ENCODE results near the gene PPP1CA.
A peak's percentile ranks its signal among the peaks of the same experiment; 100 is the strongest.

PPP1CA gene

DNA sequence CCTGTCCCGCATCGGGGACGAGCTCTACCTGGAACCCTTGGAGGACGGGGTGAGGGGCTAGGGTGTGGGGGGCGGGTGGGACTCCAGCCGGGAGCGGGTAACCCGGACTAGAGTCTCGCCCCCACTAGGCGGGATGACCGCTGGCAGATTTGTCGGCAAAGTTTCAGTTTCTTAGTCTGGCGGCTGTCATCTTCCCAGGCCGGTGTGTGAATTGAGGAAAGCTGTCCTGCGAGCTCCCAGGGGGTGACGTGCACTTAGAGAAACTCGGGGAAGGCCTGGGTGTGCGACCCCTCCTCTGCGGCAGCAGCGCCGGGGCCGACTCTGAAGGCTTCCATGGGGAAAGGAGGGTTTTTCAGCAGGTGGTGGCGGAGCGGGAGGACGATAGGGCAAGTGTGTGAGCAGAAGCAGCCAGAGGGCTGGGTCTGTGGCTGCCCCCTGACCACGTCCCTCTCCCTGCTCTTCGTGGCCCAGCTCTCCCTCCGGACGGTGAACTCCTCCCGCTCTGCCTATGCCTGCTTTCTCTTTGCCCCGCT is 9.4 kb downstream of the PPP1CA start:
- no peak for DNase-seq
- peaks cover 45% of the 10 kb centered on the region for H3K36me3 ChIP-seq
- H3K27me3 ChIP-seq (ENCODE audit: insufficient read depth, low read depth, severe bottlenecking) = no peaks in the 10 kb centered on the region
- H3K9me3 ChIP-seq (ENCODE audit: severe bottlenecking) = no peaks in the 10 kb centered on the region
- H3K27ac ChIP-seq = peak overlapping the region; percentile 96
- TF ChIP-seq CTCF (IDR thresholded peaks at IDR 0.05; ENCODE audit: low read depth, low read length) = no peak
- H3K4me3 ChIP-seq (ENCODE audit: low read depth, low read length) = peak overlapping the region; percentile 85

GRCh38 chr11:67391304-67392182 is 10.1 kb downstream of the PPP1CA start, which contains the start of gene RAD9A:
TSS of gene RAD9A (plus strand) at chr11:67391986. CDS start at chr11:67392045, 59 bp downstream.
- H3K36me3 ChIP-seq = peaks cover 38% of the 10 kb centered on the region
- H3K9me3 ChIP-seq (ENCODE audit: severe bottlenecking) = no peaks in the 10 kb centered on the region
- peak; percentile 96 for DNase-seq
- no peak for TF ChIP-seq CTCF (IDR thresholded peaks at IDR 0.05; ENCODE audit: low read depth, low read length)
- no peaks in the 10 kb centered on the region for H3K27me3 ChIP-seq (ENCODE audit: insufficient read depth, low read depth, severe bottlenecking)
- H3K27ac ChIP-seq = peak within 1 kb of the TSS; percentile 96
- peak within 1 kb of the TSS; percentile 85 for H3K4me3 ChIP-seq (ENCODE audit: low read depth, low read length)

DNA sequence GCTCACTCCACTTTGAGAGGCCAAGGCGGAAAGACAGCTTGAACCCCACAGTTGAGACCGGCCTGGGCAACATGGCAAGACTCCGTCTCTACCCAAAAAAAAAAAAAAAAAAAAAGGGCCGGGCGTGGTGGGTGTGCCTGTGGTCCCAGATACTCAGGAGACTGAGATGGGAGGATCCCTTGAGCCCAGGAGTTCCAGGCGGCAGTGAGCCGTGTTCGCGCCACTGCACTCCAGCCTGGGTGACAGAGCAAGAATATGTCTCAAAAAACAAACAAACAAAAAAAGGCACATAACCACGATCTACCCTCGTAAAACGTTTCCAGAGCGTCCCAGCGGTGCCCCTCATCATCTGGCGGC is 10.7 kb downstream of the PPP1CA start:
- Histone ChIP-seq H3K4me3 (ENCODE audit: low read depth, low read length) (peak overlapping the region; percentile 85), H3K27ac (peak overlapping the region; percentile 96), H3K36me3 (peaks cover 32% of the 10 kb centered on the region), H3K27me3 (ENCODE audit: insufficient read depth, low read depth, severe bottlenecking) (no peaks in the 10 kb centered on the region), H3K9me3 (ENCODE audit: severe bottlenecking) (no peaks in the 10 kb centered on the region)
- no peak for TF ChIP-seq CTCF (IDR thresholded peaks at IDR 0.05; ENCODE audit: low read depth, low read length)
- DNase-seq = no peak

- Histone ChIP-seq H3K27me3 (ENCODE audit: insufficient read depth, low read depth, severe bottlenecking) (no peaks in the 10 kb centered on the region), H3K4me3 (ENCODE audit: low read depth, low read length) (no peak overlapping the region), H3K36me3 (peaks cover 17% of the 10 kb centered on the region), H3K9me3 (ENCODE audit: severe bottlenecking) (no peaks in the 10 kb centered on the region), H3K27ac (peak overlapping the region; percentile 88)
- peak; percentile 83 for TF ChIP-seq CTCF (IDR thresholded peaks at IDR 0.05; ENCODE audit: low read depth, low read length)
- peak; percentile 78 for DNase-seq
These were observed 12.2 kb downstream of the PPP1CA start for GRCh38 chr11:67389477-67389876.

- Histone ChIP-seq H3K36me3 (peaks cover under 1% of the 10 kb centered on the region; the same call in 1 of the 2 replicates), H3K9me3 (ENCODE audit: severe bottlenecking) (no peaks in the 10 kb centered on the region), H3K4me3 (ENCODE audit: low read depth, low read length) (peak overlapping the region; percentile 14; the same call in 1 of the 2 replicates), H3K27me3 (ENCODE audit: insufficient read depth, low read depth, severe bottlenecking) (no peaks in the 10 kb centered on the region), H3K27ac (peak overlapping the region; percentile 88)
- peak; percentile 92 for DNase-seq
- no peak for TF ChIP-seq CTCF (IDR thresholded peaks at IDR 0.05; ENCODE audit: low read depth, low read length)
These were observed 14.1 kb downstream of the PPP1CA start for GRCh38 chr11:67387518-67387917.

Data from WERI-Rb-1 (cell line).